HepG2 (cell line): ENCODE results near the gene MSTO1. TPM values are rescaled to one million over a fixed set of nuclear protein-coding genes. Genes with fewer than 3 reads are reported as not detected.

Experiments used
- BCL3 ChIP-seq: sonication (generic); formaldehyde crosslinking; IDR thresholded peaks from 2 replicates; pipeline ENCODE4 v1.5.1; 2020; ENCODE audit warnings: mild to moderate bottlenecking, missing genetic modification reagents, moderate library complexity
- CERS6 ChIP-seq: sonication (generic); formaldehyde crosslinking; IDR thresholded peaks from 2 replicates; pipeline ENCODE4 v1.5.0; 2020; ENCODE audit warnings: missing genetic modification reagents
- HCFC1 ChIP-seq: fragments of 150-350 bp; IDR thresholded peaks from 2 replicates; pipeline ENCODE4 v1.6.1; 2014; ENCODE audit warnings: low read depth, low read length
- IRF1 ChIP-seq: sonication (generic); formaldehyde crosslinking; IDR thresholded peaks from 2 replicates; pipeline ENCODE4 v1.4.0; 2020; ENCODE audit warnings: low read depth, mild to moderate bottlenecking, missing genetic modification reagents
- NFIB ChIP-seq: sonication (generic); formaldehyde crosslinking; IDR thresholded peaks from 2 replicates; pipeline ENCODE4 v1.9.0; 2021; ENCODE audit warnings: missing genetic modification reagents, mild to moderate bottlenecking, borderline replicate concordance
- NFYC ChIP-seq: IDR thresholded peaks from 2 replicates; pipeline ENCODE4 v1.6.1; 2016; ENCODE audit warnings: missing genetic modification reagents, missing compliant biosample characterization
- PHB2 ChIP-seq: fragments of 450-650 bp; IDR thresholded peaks from 2 replicates; pipeline ENCODE4 v1.6.1; 2018; ENCODE audit not compliant: partially characterized antibody
- SAP130 ChIP-seq: IDR thresholded peaks from 2 replicates; pipeline ENCODE4 v1.6.1; 2016; ENCODE audit warnings: low read depth
- TRAFD1 ChIP-seq: sonication (generic); formaldehyde crosslinking; IDR thresholded peaks from 2 replicates; pipeline ENCODE4 v1.5.1; 2020; ENCODE audit warnings: missing genetic modification reagents, mild to moderate bottlenecking, borderline replicate concordance
- ZBTB26 ChIP-seq: IDR thresholded peaks from 2 replicates; pipeline ENCODE4 v1.6.1; 2016; ENCODE audit warnings: missing compliant biosample characterization, missing genetic modification reagents, borderline replicate concordance
- ZBTB46 ChIP-seq: sonication (generic); formaldehyde crosslinking; IDR thresholded peaks from 2 replicates; pipeline ENCODE4 v1.4.0; 2020; ENCODE audit warnings: mild to moderate bottlenecking, missing genetic modification reagents, borderline replicate concordance
- ZMYM4 ChIP-seq: sonication (generic); formaldehyde crosslinking; IDR thresholded peaks from 2 replicates; pipeline ENCODE4 v1.8.1; 2023; ENCODE audit warnings: mild to moderate bottlenecking, missing genetic modification reagents
- ZNF138 ChIP-seq: sonication (generic); formaldehyde crosslinking; IDR thresholded peaks from 2 replicates; pipeline ENCODE4 v1.5.0; 2020; ENCODE audit warnings: mild to moderate bottlenecking, low read depth, missing genetic modification reagents
- ZNF232 ChIP-seq: sonication (generic); formaldehyde crosslinking; IDR thresholded peaks from 2 replicates; pipeline ENCODE4 v1.4.0; 2020; ENCODE audit warnings: missing genetic modification reagents, borderline replicate concordance
- ZNF256 ChIP-seq: sonication (generic); formaldehyde crosslinking; conservative IDR thresholded peaks from 2 replicates; pipeline ENCODE4 v1.4.0; 2020; ENCODE audit warnings: missing genetic modification reagents
- ZNF644 ChIP-seq: IDR thresholded peaks from 2 replicates; pipeline ENCODE4 v1.6.1; 2016; ENCODE audit warnings: low read depth
- ZSCAN12 ChIP-seq: sonication (generic); formaldehyde crosslinking; IDR thresholded peaks from 2 replicates; pipeline ENCODE4 v1.9.0; 2021; ENCODE audit warnings: mild to moderate bottlenecking, missing genetic modification reagents
- ZSCAN5A ChIP-seq: sonication (generic); formaldehyde crosslinking; IDR thresholded peaks from 2 replicates; pipeline ENCODE4 v1.8.0; 2022; ENCODE audit warnings: mild to moderate bottlenecking, missing genetic modification reagents, borderline replicate concordance
- polyA plus RNA-seq, 8 experiments: library from polyadenylated mRNA; depleted of rRNA in 3 of 8; stranded (reverse) in 7 of 8; unstranded in 1 of 8; fragments of >200 nt; fragmentation: Illumina TruSeq in 4 of 8; extraction: Trizol in 4 of 8; gene quantifications; 2 replicates each; pipeline versions ENCODE4 v1.2.1 to v1.2.3, GENCODE V29; 2011 to 2016; ENCODE audit warnings: low read depth in 4 of 8, missing spikeins in 1 of 8, mixed read lengths in 1 of 8; ENCODE audit not compliant: insufficient read depth in 1 of 8
- total RNA-seq, 5 experiments: library from RNA; depleted of rRNA; stranded (reverse); fragments of >200 nt; fragmentation: Illumina TruSeq; extraction: Trizol; gene quantifications; 2 replicates each; pipeline ENCODE4 v1.2.3, GENCODE V29; 2016; ENCODE audit warnings: low read depth in 1 of 5

The MSTO1 gene
- total and polyA plus RNA-seq, 2 of the 13 experiments (the other 11 are each of a cell fraction or from before 2014, with no cell fraction given) = 19.1 to 25.3 TPM

GRCh38 chr1:155562581-155563376 lies 47.2 kb upstream of the MSTO1 start, which contains the start of gene ASH1L (continued):
- TF ChIP-seq CERS6 (CRISPR knock-in tag) (no peak), IRF1 (CRISPR knock-in tag) (no peak), ZBTB26 (CRISPR knock-in tag) (0 out of 2 replicates have a peak, but pooled peaks have one; percentile 79), HCFC1 (no peak), NFIB (CRISPR knock-in tag) (no peak), ZNF232 (CRISPR knock-in tag) (0 out of 2 replicates have a peak, but pooled peaks have one; percentile 10), ZBTB46 (CRISPR knock-in tag) (no peak), ZNF644 (CRISPR knock-in tag) (no peak), BCL3 (CRISPR knock-in tag) (no peak; the same call in 1 of the 2 replicates), ZNF256 (CRISPR knock-in tag) (peak; percentile 87; the same call in 1 of the 2 replicates), PHB2 (no peak), NFYC (CRISPR knock-in tag) (peak; percentile 13), ZNF138 (CRISPR knock-in tag) (no peak), TRAFD1 (CRISPR knock-in tag) (0 out of 2 replicates have a peak, but pooled peaks have one; percentile 27), ZMYM4 (CRISPR knock-in tag) (peak; percentile 77), ZSCAN5A (no peak), ZSCAN12 (CRISPR knock-in tag) (no peak), SAP130 (CRISPR knock-in tag) (peak; percentile 90)
